ENCODE measurements around the gene NR1I3. TPM values are rescaled to one million over a fixed set of nuclear protein-coding genes. Genes with fewer than 3 reads are reported as not detected.

NR1I3 gene
- total RNA-seq, 2 donors from 2014 or later, result not detected

- intact Hi-C loops (cut with DNase I), result no loop called here
- DNase-seq (ENCODE audit: low spot score), result peak; percentile 15
Measured at GRCh38 chr1:161185732-161186311, 52.2 kb downstream of the NR1I3 start.

- intact Hi-C loops (cut with DNase I), result no loop called here
- DNase-seq (ENCODE audit: low spot score), result peak; percentile 90
Measured at GRCh38 chr1:161185282-161185682, 52.7 kb downstream of the NR1I3 start.

DNA sequence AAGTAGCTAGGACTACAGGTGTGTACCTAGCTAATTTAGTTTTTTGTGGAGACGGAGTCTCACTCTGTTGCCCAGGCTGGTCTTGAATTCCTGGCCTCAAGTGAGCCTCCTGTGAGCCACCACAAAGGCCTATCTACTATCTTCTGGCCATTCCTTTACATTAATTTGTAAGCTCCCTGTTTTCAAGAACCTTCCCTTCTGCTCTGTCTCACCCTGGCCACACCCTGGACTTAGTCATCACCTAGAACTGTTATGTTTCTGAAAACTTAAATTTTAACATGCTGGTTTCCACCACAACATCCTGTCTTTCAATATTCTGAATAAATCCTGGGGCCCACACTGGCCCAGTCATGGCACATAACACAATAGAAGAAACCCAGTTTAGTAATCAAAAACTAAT is 55.8 kb downstream of the NR1I3 start:
- intact Hi-C loops (cut with DNase I), result no loop called here
- DNase-seq (ENCODE audit: low spot score), result peak; percentile 31

DNA sequence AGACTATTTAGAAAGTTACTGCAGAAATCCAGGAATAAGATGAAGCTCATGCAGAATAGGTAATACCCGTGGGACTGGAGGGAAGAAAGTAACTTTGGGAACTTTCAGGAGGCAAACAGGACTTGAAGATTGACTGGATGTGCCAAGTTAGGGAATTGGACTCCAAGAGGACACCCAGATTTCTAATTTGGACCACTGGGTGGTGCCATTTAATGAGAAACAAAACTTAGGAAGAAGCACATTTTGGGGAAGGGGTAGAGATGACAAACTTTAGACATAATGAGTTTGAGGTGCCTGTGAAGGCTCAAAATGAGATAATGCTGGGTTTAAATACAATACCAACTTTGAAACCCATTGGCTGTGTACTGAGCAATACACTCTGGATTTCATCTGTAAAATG is 57.4 kb downstream of the NR1I3 start:
- no peak for DNase-seq (ENCODE audit: low spot score)
- intact Hi-C loops (cut with DNase I), result no loop called here

- intact Hi-C loops (cut with DNase I), result no loop called here
- no peak for DNase-seq (ENCODE audit: low spot score)
Measured at GRCh38 chr1:161179698-161180097, 58.3 kb downstream of the NR1I3 start.

Small RNA genes within 50 kb of the gene (microRNA-seq; reads per million reads assigned to microRNA genes)
- gene MIR5187 (ENCODE audit: borderline microRNAs expressed in 2 of 2), result 1.6 to 2.1 reads per million in 2 donors

Other genes starting within 250 kb of the NR1I3 start
- gene F11R, start 217.1 kb downstream of the NR1I3 start, total RNA-seq, result 10 to 100 TPM; 16.0 to 17.3 TPM
- 10 to 100 TPM in 1 of 2 donors, 1 to 10 TPM in 1; 4.5 to 12.5 TPM for gene TSTD1, start 199.2 kb downstream of the NR1I3 start, total RNA-seq
- 10 to 100 TPM; 33.5 to 40.0 TPM for gene USF1, start 192.2 kb downstream of the NR1I3 start, total RNA-seq
- 10 to 100 TPM; 10.5 to 15.2 TPM for gene ARHGAP30, start 168.3 kb downstream of the NR1I3 start, total RNA-seq
- under 1 TPM in 1 of 2 donors, not detected in 1; 0.19 TPM for gene NECTIN4, start 148.6 kb downstream of the NR1I3 start, total RNA-seq
- 1 to 10 TPM; 2.4 to 4.2 TPM for gene KLHDC9, start 139.8 kb downstream of the NR1I3 start, total RNA-seq
- gene PFDN2, start 120.2 kb downstream of the NR1I3 start, total RNA-seq, result 10 to 100 TPM; 35.8 to 43.6 TPM
- 10 to 100 TPM; 23.7 to 29.6 TPM for gene NIT1, start 120.1 kb downstream of the NR1I3 start, total RNA-seq
- 10 to 100 TPM; 32.1 to 35.8 TPM for gene DEDD, start 105.5 kb downstream of the NR1I3 start, total RNA-seq
- gene UFC1, start 84.2 kb downstream of the NR1I3 start, total RNA-seq, result 10 to 100 TPM; 54.8 to 63.0 TPM
- gene USP21, start 78.7 kb downstream of the NR1I3 start, total RNA-seq, result 10 to 100 TPM; 12.9 to 20.8 TPM
- gene PPOX, start 71.8 kb downstream of the NR1I3 start, total RNA-seq, result 10 to 100 TPM; 15.0 to 16.8 TPM
- 10 to 100 TPM; 12.7 to 17.3 TPM for gene B4GALT3, start 60.7 kb downstream of the NR1I3 start, total RNA-seq
- gene ADAMTS4, start 39.1 kb downstream of the NR1I3 start, total RNA-seq, result 100 to 1,000 TPM in 1 of 2 donors, 10 to 100 TPM in 1; 28.0 to 125 TPM
- 10 to 100 TPM; 54.3 to 57.9 TPM for gene NDUFS2, start 35.8 kb downstream of the NR1I3 start, total RNA-seq
- 100 to 1,000 TPM in 1 of 2 donors, 10 to 100 TPM in 1; 40.4 to 101 TPM for gene FCER1G, start 22.9 kb downstream of the NR1I3 start, total RNA-seq
- not detected for gene APOA2, start 14.6 kb downstream of the NR1I3 start, total RNA-seq
- gene TOMM40L, start 12.1 kb downstream of the NR1I3 start, total RNA-seq, result 10 to 100 TPM; 13.4 to 15.0 TPM
- gene PCP4L1, start 20.5 kb upstream of the NR1I3 start, total RNA-seq, result 1 to 10 TPM; 3.0 to 4.6 TPM
- gene MPZ, start 71.8 kb upstream of the NR1I3 start, total RNA-seq, result 1 to 10 TPM; 1.3 to 1.5 TPM
- gene SDHC, start 76.2 kb upstream of the NR1I3 start, total RNA-seq, result 100 to 1,000 TPM; 119 to 123 TPM
- gene CFAP126, start 129.7 kb upstream of the NR1I3 start, total RNA-seq, result not detected